Colonic mucosa (tissue), 4 donors: ENCODE measurements around the gene ANKRD11. TPM values are rescaled to one million over a fixed set of nuclear protein-coding genes. Genes with fewer than 3 reads are reported as not detected.
"Not testable (repeated sequence)": the region's sequence is repeated elsewhere in the genome, so short reads cannot be mapped to it uniquely, and the experiment has no call there.

Experiments
- DNase-seq: peaks from one replicate; pipeline ENCODE4 v3.0.0-alpha.2; 2020
- H3K27ac ChIP-seq: fragments of 200-600 bp; one replicate; pipeline ENCODE4 v1.8.0; 2021
- H3K27me3 ChIP-seq: fragments of 200-600 bp; one replicate; pipeline ENCODE4 v1.8.0; 2021
- H3K36me3 ChIP-seq: fragments of 200-600 bp; one replicate; pipeline ENCODE4 v1.8.0; 2021
- H3K4me1 ChIP-seq: fragments of 200-600 bp; one replicate; pipeline ENCODE4 v1.8.0; 2021; ENCODE audit warnings: mild to moderate bottlenecking
- H3K4me3 ChIP-seq: fragments of 200-600 bp; one replicate; pipeline ENCODE4 v1.8.0; 2021
- H3K9ac ChIP-seq, 2 donors: one replicate each; pipeline ENCODE4 v1.7.0; 2013; ENCODE audit warnings: control low read depth in 2 of 2, low read depth in 2 of 2, low read length in 2 of 2
- H3K9me3 ChIP-seq: fragments of 200-600 bp; one replicate; pipeline ENCODE4 v1.8.0; 2021
- CTCF ChIP-seq: fragments of 200-600 bp; IDR thresholded peaks from one replicate; pipeline ENCODE4 v1.8.0; 2022; ENCODE audit warnings: antibody characterized with exemption, mild to moderate bottlenecking
- intact Hi-C: fragments of 100-400 bp; cut with DNase I; formaldehyde crosslinking; loops from one replicate; pipeline ENCODE4 v1.14.1; 2022
- total RNA-seq, 2 donors: library from RNA; stranded (reverse); fragmentation: NEBNext Ultra II Directional in 1 of 2; extraction: Animal tissue kit (Norgen Biotek cat#: 25700) in 1 of 2; gene quantifications; one replicate each; pipeline ENCODE4 v1.2.1, GENCODE V29; 2021
- donor health status: healthy.
- donor health status: DM: no; HTN: no; CAD: no.
- donor health status: DM: no; HTN: no; CAD: no.

ANKRD11 gene
- total RNA-seq, 2 donors from 2014 or later = 69.4 to 129 TPM

- Histone ChIP-seq H3K4me1 (peaks cover 18% of the 10 kb centered on the region), H3K9me3 (no peaks in the 10 kb centered on the region), H3K27ac (no peak overlapping the region), H3K27me3 (no peaks in the 10 kb centered on the region), H3K4me3 (no peak overlapping the region), H3K9ac (no peak overlapping the region), H3K36me3 (no peaks in the 10 kb centered on the region)
- no peak for TF ChIP-seq CTCF
- no peak for DNase-seq
- intact Hi-C loops = no loop called here
Observed at GRCh38 chr16:89312194-89312593, 178.2 kb downstream of the ANKRD11 start.

GRCh38 chr16:89311636-89312035 lies 178.7 kb downstream of the ANKRD11 start:
- Histone ChIP-seq H3K27ac (no peak overlapping the region), H3K9ac (no peak overlapping the region), H3K4me3 (no peak overlapping the region), H3K9me3 (no peaks in the 10 kb centered on the region), H3K36me3 (no peaks in the 10 kb centered on the region), H3K27me3 (no peaks in the 10 kb centered on the region), H3K4me1 (peaks cover 13% of the 10 kb centered on the region)
- no peak for DNase-seq
- TF ChIP-seq CTCF = no peak
- intact Hi-C loops = no loop called here

GRCh38 chr16:89309438-89310122 lies 180.8 kb downstream of the ANKRD11 start:
- DNase-seq = no peak
- peaks cover 3% of the 10 kb centered on the region for H3K4me1 ChIP-seq
- no peaks in the 10 kb centered on the region for H3K36me3 ChIP-seq

GRCh38 chr16:89308391-89309333 lies 181.7 kb downstream of the ANKRD11 start:
- H3K4me3 ChIP-seq = no peak overlapping the region
- no peak for TF ChIP-seq CTCF

More at GRCh38 chr16:89309438-89310122, 180.8 kb downstream of the ANKRD11 start:
- Histone ChIP-seq H3K4me3 (no peak overlapping the region), H3K9me3 (no peaks in the 10 kb centered on the region), H3K27me3 (no peaks in the 10 kb centered on the region), H3K9ac (no peak overlapping the region), H3K27ac (no peak overlapping the region)
- TF ChIP-seq CTCF = no peak
- intact Hi-C loops = no loop called here

GRCh38 chr16:89307421-89307805 lies 182.9 kb downstream of the ANKRD11 start:
- intact Hi-C loops = no loop called here
- H3K9me3 ChIP-seq = no peaks in the 10 kb centered on the region
- H3K27ac ChIP-seq = no peak overlapping the region
- no peak overlapping the region for H3K9ac ChIP-seq
- H3K36me3 ChIP-seq = no peaks in the 10 kb centered on the region
- no peak for TF ChIP-seq CTCF
- no peak for DNase-seq
- H3K27me3 ChIP-seq = no peaks in the 10 kb centered on the region
- H3K4me1 ChIP-seq = peaks cover 3% of the 10 kb centered on the region
- H3K4me3 ChIP-seq = no peak overlapping the region

More at GRCh38 chr16:89308391-89309333, 181.7 kb downstream of the ANKRD11 start:
- Histone ChIP-seq H3K36me3 (no peaks in the 10 kb centered on the region), H3K27ac (no peak overlapping the region), H3K9ac (no peak overlapping the region), H3K9me3 (no peaks in the 10 kb centered on the region), H3K27me3 (no peaks in the 10 kb centered on the region), H3K4me1 (peaks cover 3% of the 10 kb centered on the region)
- no peak for DNase-seq
- intact Hi-C loops = no loop called here

GRCh38 chr16:89306457-89307420 lies 183.6 kb downstream of the ANKRD11 start:
- DNase-seq, H3K9ac ChIP-seq, H3K36me3 ChIP-seq, H3K9me3 ChIP-seq, H3K27ac ChIP-seq, intact Hi-C loops, H3K4me3 ChIP-seq, H3K27me3 ChIP-seq, H3K4me1 ChIP-seq: not testable (repeated sequence)
